Pancreas (tissue), 10 donors: ENCODE data around the gene MVK. TPM values are rescaled to one million over a fixed set of nuclear protein-coding genes. Genes with fewer than 3 reads are reported as not detected.

Experiments
- ATAC-seq, 4 donors: fragments of 200-7000 bp; cut with Tn5 transposase; one replicate each; pipeline versions ENCODE4 v1.8.0 to v1.9.1; 2020; ENCODE audit warnings: mild to moderate bottlenecking in 4 of 4, moderate library complexity in 4 of 4
- DNase-seq, 6 donors: peaks; one replicate each; pipeline ENCODE4 v3.0.0-alpha.2; 2020
- FAIRE-seq: peaks from 2 replicates; lab custom pipeline; 2012; peaks lifted over from hg19 to GRCh38; lab: Jason Lieb, UNC
- H3K27ac ChIP-seq, 4 donors: fragments of 200-600 bp; sonication (generic); 1 replicate in 3 of 4; 2 replicates in 1 of 4; pipeline versions ENCODE4 v1.5.0 to v1.8.0; 2020
- H3K27me3 ChIP-seq, 4 donors: fragments of 200-600 bp; one replicate each; pipeline ENCODE4 v1.8.0; 2021
- H3K36me3 ChIP-seq, 3 donors: fragments of 200-600 bp; sonication (generic) in 1 of 3; one replicate each; pipeline versions ENCODE4 v1.5.0 to v1.8.0; 2020 to 2021
- H3K4me1 ChIP-seq, 3 donors: fragments of 200-600 bp; one replicate each; pipeline ENCODE4 v1.8.0; 2021
- H3K4me3 ChIP-seq, 4 donors: fragments of 200-600 bp; sonication (generic) in 2 of 4; one replicate each; pipeline versions ENCODE4 v1.5.0 to v1.8.0; 2020 to 2021
- H3K9me3 ChIP-seq, 4 donors: fragments of 200-600 bp; one replicate each; pipeline ENCODE4 v1.8.0; 2021
- CTCF ChIP-seq, 4 donors: fragments of 200-600 bp; sonication (generic) in 3 of 4; IDR thresholded peaks; one replicate each; pipeline versions ENCODE4 v1.5.0 to v1.8.0; 2021; ENCODE audit warnings: antibody characterized with exemption in 4 of 4
- WGBS, 2 donors: extraction: QIAGEN DNeasy Blood & Tissue Kit; methylation state at CpG; one replicate each; pipeline ENCODE4 v1.1.7; 2013; 5-methylcytosine and 5-hydroxymethylcytosine counted together
- intact Hi-C, 3 donors: fragments of 100-400 bp; cut with DNase I; formaldehyde crosslinking; loops; one replicate each; pipeline versions ENCODE4 v1.11.1 to v1.14.2; 2022
- polyA plus RNA-seq, 2 donors: library from polyadenylated mRNA; stranded (reverse); fragments of 200-250 nt; gene quantifications; one replicate each; pipeline ENCODE4 v1.2.3, GENCODE V29; 2013
- total RNA-seq, 6 donors: library from RNA; stranded (reverse); fragmentation: NEBNext Ultra II Directional in 4 of 6; extraction: Animal tissue kit (Norgen Biotek cat#: 25700) in 4 of 6; gene quantifications; one replicate each; pipeline versions ENCODE4 v1.2.1 to v1.2.4, GENCODE V29; 2021 to 2023
- donor health status: healthy with polysubstance abuse.
- donor health status: DM: no; HTN: no; CAD: no; lungs with moderate emphysema.
- donor health status: DM: no; HTN: no; CAD: no.
- donor health status: control.
- donor health status: control.
- donor health status: Bipolar disorder and iron deficiency.
- donor health status: DM: yes; HTN: yes; CAD: no.
- donor health status: DM: no; HTN: no; CAD: no.
- donor health status: DM: no; HTN: no; CAD: no.
- donor health status: DM: yes; HTN: yes; CAD: no.

Gene MVK
- total and polyA plus RNA-seq, 8 donors, result 5.8 to 15.9 (median 7.4) TPM

- intact Hi-C loops, result no loop called here
- DNase-seq (no peak), FAIRE-seq (no peak), ATAC-seq (no peak)
- Histone ChIP-seq H3K27ac (no peak overlapping the region), H3K9me3 (no peaks in the 10 kb centered on the region), H3K27me3 (no peaks in the 10 kb centered on the region), H3K4me3 (no peak overlapping the region), H3K4me1 (no peaks in the 10 kb centered on the region), H3K36me3 (no peaks in the 10 kb centered on the region)
- TF ChIP-seq CTCF (IDR thresholded peaks at IDR 0.05), result no peak
- 78 to 89% methylated on average over 5 of the region's 5 CpGs for WGBS, 2 donors
Observed at GRCh38 chr12:109630107-109630506, 56.5 kb downstream of the MVK start.

GRCh38 chr12:109630815-109631214 is 57.2 kb downstream of the MVK start:
- 24 to 25% methylated on average over 13 of the region's 13 CpGs for WGBS, 2 donors
- Histone ChIP-seq H3K27ac (no peak overlapping the region), H3K9me3 (no peaks in the 10 kb centered on the region), H3K4me1 (no peaks in the 10 kb centered on the region), H3K36me3 (no peaks in the 10 kb centered on the region), H3K27me3 (no peaks in the 10 kb centered on the region), H3K4me3 (no peak overlapping the region)
- DNase-seq, result no peak
- peak in 1 of 4 donors; percentile 12 for ATAC-seq
- intact Hi-C loops, result no loop called here
- no peak for TF ChIP-seq CTCF (IDR thresholded peaks at IDR 0.05)
- no peak for FAIRE-seq

GRCh38 chr12:109631302-109631701 is 57.7 kb downstream of the MVK start:
- no peaks in the 10 kb centered on the region for H3K27me3 ChIP-seq
- FAIRE-seq (no peak), DNase-seq (no peak), ATAC-seq (peak in 1 of 4 donors; percentile 18)
- 60 to 65% methylated on average over 4 to 5 of the region's 5 CpGs for WGBS, 2 donors
- H3K4me1 ChIP-seq, result no peaks in the 10 kb centered on the region
- no peaks in the 10 kb centered on the region for H3K36me3 ChIP-seq
- intact Hi-C loops, result no loop called here
- no peak overlapping the region for H3K27ac ChIP-seq
- H3K4me3 ChIP-seq, result no peak overlapping the region
- H3K9me3 ChIP-seq, result no peaks in the 10 kb centered on the region
- no peak for TF ChIP-seq CTCF (IDR thresholded peaks at IDR 0.05)

GRCh38 chr12:109631751-109632150 is 58.2 kb downstream of the MVK start:
- WGBS, 2 donors, result 85 to 90% methylated on average over 3 of the region's 3 CpGs
- H3K4me3 ChIP-seq, result no peak overlapping the region
- TF ChIP-seq CTCF (IDR thresholded peaks at IDR 0.05), result no peak
- FAIRE-seq (no peak), ATAC-seq (no peak), DNase-seq (no peak)
- intact Hi-C loops, result no loop called here
- H3K4me1 ChIP-seq, result no peaks in the 10 kb centered on the region
- no peaks in the 10 kb centered on the region for H3K27me3 ChIP-seq
- no peaks in the 10 kb centered on the region for H3K9me3 ChIP-seq
- H3K27ac ChIP-seq, result no peak overlapping the region
- no peaks in the 10 kb centered on the region for H3K36me3 ChIP-seq

GRCh38 chr12:109632342-109632741 is 58.7 kb downstream of the MVK start:
- Histone ChIP-seq H3K36me3 (no peaks in the 10 kb centered on the region), H3K9me3 (no peaks in the 10 kb centered on the region), H3K27ac (no peak overlapping the region), H3K4me1 (no peaks in the 10 kb centered on the region), H3K4me3 (no peak overlapping the region), H3K27me3 (no peaks in the 10 kb centered on the region)
- no peak for TF ChIP-seq CTCF (IDR thresholded peaks at IDR 0.05)
- FAIRE-seq (no peak), DNase-seq (no peak), ATAC-seq (peak in 2 of 4 donors; percentile 21 to 62)
- intact Hi-C loops, result no loop called here
- 77 to 78% methylated on average over 8 of the region's 8 CpGs for WGBS, 2 donors
